GM18868 (cell line): ENCODE measurements around the gene ADAMTS2.

ENCODE experiments used
- ATAC-seq: cut with Tn5 transposase; IDR thresholded peaks from one replicate; pipeline ENCODE4 v1.9.1; 2021; ENCODE audit warnings: mild to moderate bottlenecking, moderate library complexity; ENCODE audit not compliant: unreplicated experiment

Gene ADAMTS2

DNA sequence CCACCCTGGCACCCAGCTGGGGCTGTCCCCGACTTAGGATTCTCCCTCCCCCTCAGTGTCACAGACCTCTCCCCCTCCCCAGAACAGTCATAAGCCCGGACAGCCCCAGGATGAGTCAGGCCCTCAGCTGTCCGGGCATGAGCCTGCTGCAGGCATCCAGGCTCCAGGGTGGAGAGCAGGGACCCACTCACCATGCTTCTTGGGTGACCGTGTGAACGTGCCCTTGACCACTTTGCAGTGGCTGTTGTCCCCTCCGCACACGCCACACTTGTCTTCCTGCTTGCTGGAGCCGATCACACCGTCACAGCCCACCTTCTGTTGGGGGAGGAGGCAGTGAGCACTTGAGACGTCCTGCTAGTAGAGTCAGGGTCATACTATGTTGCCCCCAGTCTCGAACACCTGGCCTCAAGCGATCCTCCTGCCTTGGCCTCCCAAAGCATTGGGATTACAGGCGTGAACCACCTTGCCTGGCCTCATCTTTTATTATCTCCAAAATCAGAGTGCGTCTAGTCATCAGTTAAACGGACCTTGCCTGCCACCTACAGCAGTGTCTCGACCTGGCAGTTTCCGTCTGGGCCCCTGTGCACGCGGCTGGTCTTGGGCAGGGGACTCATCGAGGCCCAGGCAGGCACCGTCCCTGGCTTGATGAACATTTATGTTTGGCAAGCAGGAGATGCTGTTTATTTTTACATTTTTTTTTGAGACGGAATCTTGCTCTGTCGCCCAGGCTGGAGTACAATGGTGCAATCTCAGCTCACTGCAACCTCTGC is 212.5 kb downstream of the ADAMTS2 start:
- ATAC-seq: no peak

DNA sequence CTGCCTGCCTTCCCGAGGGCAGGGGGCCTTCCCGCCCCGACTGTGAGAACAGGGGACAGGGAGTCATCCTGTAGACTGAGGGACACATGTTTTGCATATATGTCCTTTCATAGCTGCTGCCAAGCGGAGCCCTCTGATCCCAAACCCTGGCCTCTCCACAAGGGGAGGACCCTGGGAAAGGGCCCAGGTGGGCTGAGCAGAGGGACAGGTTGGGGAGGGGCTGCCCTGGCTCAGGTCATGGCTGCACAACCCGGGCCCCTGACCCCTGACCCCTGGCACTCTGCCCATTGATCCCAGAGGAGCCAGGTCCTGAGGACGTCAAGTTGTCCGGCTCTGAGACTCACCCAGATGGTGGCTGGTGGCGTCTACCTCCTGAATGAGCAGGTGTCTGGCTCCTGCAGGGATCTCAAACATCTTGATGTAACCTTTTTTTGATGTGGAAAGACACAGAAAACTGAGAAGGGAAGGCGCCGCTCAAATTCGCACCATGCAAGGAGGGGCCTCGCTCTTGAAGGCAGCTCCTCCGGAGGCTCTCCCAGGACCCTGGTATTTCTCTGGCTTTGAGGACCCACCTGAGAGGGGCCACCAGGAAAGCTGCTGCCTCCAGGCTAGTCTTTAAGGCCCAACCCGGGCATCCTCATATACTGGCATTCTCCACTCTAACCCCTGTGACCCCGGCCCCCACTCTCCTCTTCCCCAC is 213.2 kb downstream of the ADAMTS2 start:
- ATAC-seq: no peak

DNA sequence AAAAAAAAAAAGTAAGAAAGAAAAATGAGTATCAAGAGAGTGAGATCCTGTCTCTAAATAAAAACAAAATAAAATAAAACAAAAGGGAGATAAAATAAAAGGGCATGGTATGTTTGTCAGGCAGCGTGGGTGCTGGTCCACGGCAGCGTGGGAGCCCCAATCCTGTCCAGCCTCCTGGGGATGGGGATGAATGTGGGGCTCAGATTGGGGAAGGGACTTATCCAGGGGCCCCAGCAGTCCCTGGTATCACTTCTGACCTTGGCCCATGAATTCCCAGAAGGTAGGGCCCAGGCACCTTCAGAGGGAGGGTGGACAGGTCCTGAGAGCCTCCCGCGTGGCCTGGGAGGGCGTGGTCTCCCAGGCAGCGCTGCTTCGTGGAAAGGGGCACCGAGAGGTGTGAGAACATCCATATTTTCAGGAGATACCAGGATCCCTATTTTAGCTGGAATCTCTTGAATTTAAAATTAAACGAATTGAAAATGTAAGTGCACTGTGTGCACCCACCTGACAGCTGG is 213.9 kb downstream of the ADAMTS2 start:
- no peak for ATAC-seq

DNA sequence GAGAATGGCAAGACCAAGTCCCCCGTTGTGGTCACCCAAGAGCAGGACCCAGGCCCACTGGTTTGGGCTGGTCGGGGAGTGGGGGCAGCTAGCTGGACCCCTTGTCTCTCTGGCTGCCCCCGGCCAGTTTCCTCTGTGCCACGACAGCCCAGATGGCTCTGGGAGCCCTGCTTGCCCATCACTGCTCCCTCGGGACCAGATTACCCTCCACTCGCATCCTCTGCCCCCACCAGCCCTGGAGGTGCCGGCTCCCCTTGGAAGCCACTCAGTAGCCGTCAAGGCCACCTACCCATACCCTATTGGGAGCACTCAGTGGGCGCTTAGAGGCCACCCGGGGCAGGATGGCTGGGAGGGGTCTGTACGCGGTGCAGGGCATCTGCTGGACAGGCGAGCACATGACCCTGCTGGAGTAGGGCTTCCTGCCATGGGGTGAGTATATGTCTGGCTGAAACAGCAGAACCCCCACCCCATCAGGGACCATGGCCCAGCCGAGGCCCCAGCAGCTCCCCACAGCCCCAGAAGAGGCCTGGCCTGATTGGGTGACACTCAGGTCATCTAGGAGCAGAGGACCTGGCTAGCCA is 215.1 kb downstream of the ADAMTS2 start:
- ATAC-seq: no peak

DNA sequence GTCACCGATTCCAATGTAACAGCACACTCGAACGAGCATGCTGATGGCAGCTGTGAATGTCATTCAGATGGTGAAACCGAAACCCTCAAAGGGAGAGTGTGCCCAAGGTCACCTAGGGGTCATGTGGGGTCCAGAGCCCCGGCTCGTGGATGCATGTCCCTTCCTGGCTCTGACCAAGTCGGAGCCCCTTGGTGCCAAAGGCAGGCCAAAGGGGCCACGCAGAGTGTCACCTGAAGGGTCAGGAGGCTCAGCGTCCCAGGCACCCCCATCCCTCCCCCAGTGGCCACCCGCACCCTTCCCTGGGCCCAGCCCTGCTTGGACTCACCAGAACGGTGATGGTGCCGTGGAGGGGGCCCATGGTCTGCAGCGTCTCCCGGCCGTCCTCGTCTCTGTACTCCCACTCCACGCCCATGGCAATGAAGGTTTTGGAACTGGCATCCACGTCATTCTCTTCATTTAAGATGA is 215.6 kb downstream of the ADAMTS2 start:
- no peak for ATAC-seq

DNA sequence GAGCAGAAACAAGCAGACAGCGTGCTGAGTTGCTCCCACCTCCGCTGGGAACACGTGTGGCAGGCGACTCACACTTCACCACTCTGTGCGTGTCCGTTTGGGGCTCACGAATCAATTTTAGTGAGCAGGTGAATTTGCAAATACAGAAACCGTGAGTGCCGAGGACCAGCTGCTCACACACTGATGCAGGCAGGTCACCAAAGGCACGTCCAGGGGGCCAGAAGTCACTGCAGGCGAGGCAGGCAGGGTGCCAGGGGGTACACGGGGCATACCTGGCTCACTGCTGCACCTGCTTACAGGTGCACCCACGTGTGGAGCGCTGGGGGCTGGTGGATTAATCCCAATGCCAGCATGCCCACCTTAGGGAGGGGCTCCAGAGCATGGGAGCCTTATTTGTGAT is 216.3 kb downstream of the ADAMTS2 start:
- no peak for ATAC-seq

DNA sequence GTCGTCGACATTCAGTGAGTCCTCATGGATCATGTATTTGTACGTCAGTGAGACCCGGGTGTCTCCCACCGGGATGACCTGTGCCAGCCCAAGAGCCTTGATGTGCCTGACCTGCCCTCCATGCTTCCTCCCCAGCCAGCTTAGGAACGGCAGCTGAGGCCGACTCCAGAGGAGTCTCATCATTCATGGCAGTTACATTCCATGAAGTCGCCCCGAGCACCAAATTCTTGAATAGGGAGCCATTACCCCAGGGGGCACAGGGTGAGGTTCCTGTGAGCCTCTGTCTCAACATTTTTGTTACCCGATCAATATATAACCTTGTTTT is 217.3 kb downstream of the ADAMTS2 start:
- no peak for ATAC-seq

DNA sequence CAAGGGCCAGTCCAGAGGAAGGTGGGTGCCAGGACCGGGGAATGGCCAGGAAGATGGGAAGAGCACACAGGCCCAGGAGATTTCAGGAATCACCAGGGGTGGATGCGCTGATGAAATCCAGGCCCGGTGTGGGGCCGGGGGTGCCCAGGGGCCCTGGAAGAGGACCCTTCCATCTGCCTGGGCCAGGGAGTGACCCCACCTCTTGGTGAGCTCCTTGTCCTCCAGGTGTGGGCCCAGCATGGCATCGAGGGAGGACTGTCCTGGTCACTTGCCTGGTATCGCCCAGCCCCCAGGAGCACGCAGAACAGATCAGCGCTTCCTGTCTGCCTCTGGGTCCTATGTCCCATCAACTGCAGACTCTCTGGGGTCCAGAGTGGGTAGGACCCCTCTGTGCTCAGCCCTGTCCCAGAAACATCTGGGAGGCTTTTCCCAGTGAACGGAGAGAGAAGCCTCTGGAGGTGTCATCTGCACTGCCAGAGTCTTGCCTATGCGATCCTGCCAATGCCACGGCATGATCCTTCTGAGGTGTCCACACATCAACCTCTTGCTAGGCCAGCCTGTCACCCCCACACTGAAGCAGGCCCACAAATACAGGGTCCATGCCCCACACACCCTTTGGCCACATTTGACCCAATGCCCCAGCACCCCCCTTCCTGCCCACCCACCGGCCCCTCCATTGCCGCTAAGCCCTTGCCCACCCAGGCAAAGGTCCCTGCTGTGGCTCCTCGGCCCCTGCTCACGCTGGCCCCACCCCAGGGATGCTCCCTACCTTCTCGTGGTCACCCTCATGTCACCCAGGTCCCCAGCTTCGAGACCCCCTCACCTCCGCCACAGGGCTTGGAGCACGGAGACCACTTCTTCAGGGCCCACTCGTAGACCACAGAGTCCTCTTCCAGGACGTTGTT is 217.9 kb downstream of the ADAMTS2 start:
- no peak for ATAC-seq

DNA sequence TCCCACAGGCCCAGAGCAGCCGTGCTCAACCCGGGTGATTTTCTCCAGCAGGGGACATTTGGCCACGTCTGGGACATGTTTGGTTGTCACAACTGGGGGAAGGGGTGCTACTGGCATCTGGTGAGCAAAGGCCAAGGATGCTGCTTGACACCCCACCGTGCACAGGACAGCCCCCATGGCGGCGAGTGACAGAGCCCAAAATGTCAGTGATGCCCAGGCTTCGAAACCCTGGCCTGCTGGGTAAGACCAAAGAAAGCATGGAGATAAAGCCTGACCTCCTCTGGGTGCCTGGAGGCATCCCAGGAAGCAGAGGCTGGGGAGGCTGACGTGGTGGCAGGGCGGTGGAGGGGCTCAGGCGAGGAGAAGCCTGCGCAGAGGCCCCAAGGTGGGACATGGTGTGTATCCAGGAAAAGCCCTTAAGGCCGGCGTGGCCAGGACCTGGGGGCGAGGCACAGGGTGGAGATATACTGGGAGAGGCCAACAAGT is 218.7 kb downstream of the ADAMTS2 start:
- ATAC-seq: no peak

DNA sequence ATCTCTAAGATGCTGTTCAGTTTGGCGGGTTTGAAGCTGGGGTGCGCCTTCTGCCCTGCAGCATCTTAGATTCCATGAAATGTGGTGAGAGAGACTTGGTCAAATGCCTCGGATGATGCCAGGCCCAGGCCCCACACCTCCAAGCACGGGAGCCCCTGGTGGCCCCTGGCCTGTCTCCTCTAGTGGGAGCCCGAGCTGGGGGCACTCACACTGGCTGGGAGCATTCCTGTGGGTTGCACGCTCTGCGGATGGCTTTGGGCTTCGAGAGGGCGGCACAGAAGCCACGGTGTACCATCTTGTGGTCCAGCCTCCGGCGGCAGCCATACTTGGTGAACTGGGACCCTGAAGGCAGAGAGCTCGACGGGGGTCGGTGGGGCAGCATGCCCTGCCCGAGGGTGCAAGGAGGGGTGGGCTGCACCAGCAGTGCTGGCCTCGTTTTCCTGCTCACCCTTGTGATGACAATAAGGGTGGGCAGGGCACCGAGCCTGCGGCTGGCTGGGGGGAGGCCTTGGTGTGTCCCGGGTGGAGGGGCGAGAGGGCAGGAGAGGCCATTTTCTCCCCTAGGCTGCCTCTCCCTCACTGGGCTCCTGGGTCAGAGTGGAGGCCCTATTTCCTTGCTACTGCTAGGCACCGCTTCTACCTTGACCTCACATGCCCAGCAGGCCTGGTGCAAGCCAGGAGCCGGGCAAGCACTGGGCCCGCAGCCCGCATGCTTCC is 219.3 kb downstream of the ADAMTS2 start:
- ATAC-seq: no peak

DNA sequence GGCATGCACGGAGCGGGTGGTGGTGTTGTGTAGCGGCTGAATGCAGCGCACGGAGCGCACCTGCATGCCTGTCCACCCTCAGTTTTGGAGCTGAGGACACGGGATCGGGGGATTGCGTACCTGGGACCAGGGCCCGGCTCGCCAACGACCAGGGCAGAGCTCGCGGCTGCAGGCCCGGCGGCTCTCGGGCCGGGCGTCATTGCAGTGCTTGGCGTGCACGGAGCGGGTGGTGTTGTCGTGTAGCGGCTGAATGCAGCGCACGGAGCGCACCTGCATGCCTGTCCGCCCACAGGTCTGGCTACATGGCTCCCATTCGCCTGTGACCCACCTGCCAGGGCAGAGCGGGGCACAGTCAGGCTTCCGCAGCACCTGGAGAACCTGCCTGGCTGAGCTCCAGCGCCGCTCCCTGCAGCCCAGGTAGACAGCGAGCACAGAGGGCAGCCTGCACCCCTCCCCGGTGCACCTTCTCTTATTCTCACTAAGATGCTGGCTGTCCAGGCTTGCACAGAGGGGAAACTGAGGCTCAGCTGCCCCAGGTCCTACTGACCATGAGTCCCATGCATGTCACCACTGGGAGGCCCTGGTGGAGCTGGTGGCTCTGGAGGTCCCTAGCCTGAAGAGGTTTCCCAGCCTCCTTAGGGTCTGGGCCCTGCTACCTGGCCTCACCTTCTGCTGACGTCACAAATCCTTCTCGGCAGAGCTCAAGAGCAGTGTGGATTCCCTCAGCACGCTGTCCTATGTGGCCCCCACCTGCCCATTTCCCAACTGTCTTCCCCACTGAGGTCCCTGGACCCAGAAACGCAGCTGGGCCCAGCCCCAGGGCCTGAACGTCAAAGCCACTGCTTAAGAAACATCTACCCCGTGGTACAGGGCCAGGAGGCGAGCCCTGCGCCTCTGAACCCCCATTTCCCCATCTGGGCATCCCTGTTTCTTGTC is 220.1 kb downstream of the ADAMTS2 start:
- no peak for ATAC-seq

DNA sequence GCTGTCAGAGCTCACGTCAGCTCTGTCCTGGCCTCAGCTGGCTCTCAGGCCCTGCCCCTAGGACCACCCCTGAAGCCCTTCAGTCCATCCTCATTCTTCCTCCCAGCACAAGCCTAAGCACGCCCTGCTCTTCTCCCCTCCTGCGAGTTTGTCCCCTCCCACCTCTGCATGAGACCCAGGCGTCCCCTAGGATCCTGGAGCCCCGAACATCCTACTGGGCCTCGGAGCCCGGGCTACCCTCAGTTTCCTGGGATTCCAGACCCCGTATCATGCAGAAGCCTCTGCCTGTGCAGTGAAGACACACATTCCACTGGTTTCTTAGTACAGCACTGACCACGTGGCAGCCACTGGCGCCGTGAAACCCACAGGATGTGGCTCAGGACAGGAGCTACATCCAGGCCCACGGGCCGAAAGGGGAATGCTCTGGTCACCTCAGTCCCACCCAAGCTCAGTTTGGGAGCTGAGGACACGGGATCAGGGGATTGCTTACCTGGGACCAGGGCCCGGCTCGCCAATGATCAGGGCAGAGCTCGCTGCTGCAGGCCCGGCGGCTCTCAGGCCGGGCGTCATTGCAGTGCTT is 220.9 kb downstream of the ADAMTS2 start:
- ATAC-seq: no peak

DNA sequence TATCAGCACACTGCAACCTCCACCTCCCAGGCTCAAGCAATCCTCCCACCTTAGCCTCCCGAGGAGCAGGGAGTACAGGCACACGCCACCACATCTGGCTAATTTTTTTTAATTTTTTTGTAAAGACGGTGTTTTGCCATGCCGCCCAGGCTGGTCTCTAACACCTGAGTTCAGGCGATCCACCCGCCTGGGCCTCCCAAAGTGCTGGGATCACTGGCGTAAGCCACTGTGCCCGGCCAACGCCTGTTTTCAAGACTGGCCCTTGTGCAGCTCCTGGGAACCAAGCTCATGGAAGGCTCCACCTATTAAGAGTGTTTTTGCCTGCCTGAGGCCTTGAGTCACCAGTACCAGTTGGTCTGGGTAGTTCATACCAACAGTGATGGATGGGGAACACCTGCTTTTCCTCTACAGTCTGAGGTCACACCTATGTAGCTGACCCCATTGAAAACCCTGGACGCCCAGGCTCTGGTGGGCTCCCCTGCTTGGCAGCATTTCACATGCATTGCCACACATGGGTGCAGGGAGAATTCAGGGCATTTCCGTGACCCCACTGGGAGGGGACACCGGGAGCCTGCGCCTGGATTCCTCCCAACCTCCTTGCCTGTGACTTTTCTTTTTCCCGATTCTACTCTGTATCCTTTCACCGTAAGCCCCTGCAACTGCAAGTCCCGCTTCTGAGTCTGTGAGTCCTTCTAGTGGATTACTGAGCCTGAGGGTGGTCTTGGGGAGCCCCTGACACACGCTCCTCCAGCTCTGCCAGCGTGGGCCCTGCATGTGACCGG is 221.6 kb downstream of the ADAMTS2 start:
- ATAC-seq: no peak

DNA sequence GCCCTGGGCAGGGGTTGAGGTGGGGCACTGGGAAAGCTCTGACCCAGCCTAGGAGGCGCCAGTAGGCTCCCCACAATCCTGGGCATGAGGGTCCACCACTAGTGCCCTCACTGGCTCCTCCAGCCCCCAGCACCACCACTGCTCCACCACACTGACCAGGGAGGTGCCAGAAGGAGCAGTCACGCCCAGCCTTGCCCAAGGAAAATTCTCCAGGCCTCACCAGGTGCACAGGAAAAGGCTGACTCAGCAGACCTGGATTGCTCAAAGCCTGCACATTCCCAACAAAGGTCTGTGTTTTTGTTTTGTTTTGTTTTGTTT is 222.2 kb downstream of the ADAMTS2 start:
- no peak for ATAC-seq

DNA sequence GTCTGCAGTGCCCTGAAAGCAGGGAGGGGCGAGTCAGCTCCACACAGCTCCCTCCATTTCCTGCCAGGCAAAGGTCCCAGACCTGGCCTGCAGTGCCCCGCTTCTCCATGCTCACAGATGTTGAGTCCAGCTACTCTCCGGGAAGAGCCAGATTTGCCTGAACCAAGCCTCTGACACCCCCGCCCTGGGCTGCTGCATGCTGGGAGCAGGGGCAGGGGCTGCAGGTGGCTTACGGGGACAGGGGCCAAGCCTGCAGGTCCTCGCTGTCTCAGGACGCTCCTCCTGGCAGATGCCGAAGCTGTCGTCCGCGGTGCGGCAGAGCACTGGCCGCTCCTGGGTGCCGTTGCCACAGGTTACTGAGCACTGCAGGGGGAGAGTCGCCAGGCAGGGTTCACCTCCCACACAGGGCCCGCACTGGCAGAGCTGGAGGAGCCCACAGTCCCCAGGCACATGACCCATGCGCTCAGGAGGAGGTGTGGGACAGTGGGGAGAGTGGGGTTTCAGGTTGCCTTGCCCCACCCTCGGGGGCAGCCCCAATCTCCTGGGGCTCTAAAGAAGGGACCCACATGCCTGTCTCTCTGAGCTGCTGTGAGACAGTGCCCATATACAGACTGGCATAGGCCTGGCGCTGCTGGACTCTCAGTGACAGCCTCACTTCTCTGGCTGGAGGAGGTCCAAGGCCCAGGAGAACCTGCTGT is 222.7 kb downstream of the ADAMTS2 start:
- no peak for ATAC-seq

DNA sequence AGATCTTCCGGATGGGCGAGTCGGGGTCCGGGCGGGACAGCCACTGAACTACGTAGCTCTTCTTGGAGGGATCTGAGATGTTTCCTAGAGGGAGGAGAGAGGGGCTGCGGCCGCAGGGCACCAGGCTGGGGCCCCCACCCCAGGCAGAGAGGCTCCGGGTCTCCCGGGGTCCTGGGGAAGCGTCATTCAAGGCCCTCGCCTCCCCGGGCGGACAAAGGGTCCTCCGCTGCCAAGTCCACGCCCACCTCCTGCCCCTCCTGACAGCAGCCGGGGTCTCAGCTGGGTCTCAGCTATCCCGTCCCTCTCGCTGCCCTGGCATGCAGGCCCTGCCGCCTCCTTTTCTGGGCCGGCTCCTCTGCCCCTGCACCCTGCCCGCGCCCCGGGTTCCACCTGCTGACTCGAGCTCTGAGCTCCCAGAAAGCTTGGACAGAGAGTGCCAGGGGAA is 223.6 kb downstream of the ADAMTS2 start:
- no peak for ATAC-seq

DNA sequence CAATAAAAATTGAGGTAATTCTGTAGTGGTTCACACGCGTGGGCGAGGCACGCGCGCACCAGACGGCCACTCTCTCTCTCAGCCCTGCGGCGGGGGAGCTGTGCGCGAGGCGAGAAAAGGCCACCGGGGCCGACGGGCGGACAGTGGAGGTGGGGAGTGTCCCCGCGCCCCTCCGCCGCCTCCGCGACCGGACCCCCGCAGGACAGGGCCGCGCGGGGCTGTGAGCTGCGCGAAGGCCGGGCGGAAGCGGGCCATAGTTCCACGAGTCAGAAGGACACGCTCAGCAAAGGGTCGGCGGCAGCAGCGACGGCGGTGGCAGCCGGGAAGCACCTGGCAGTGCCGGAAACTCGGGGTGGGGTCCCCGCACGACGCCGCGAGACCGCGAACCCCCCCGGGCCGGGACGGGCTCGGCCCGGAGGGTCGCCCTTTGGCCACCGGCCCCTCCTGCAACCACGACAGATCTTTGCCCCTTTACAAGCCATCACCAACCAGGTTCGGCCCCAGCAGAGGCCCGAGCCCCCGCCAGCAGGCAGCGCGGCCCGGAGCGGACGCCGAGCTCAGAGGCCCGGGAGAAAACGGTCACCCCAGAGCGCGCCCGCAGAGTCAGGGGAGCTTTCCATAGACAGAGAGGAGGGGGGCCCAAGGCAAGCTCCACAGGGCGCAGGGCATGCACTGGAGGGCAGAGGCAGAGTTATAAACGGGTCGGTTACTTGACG is 224.2 kb downstream of the ADAMTS2 start:
- ATAC-seq: no peak
